ENCODE data around the gene RASSF7. TPM values are rescaled to one million over a fixed set of nuclear protein-coding genes. Genes with fewer than 3 reads are reported as not detected.
A peak's percentile ranks its signal among the peaks of the same experiment; 100 is the strongest.

RASSF7 gene
- polyA plus RNA-seq, 2 of the 4 experiments (the other 2 are of a cell fraction): 18.4 to 30.7 TPM

- WGBS (ENCODE audit: missing lambda C conversion rate): no CpG with 5 or more reads among the region's 19 CpGs
- DNase-seq (ENCODE audit: low read depth in 1 of 2, low spot score in 1 of 2): peak in 1 of 2 experiments; percentile 50
- no peak overlapping the region for H3K4me3 ChIP-seq
- ATAC-seq: peak; percentile 31 to 56; a peak in 4 of 6 replicates
- no peak overlapping the region for H3K4me2 ChIP-seq
- ChIA-PET CTCF (interaction anchor here (1.0 to 1.7 kb wide), 4 partner anchors 20 to 121 kb away, joined by 3 to 5 read pairs (median 4); no protein-coding TSS in a partner anchor), POLR2A (interaction anchor here (1.4 kb wide), 1 partner anchor 30 kb away, joined by 3 read pairs; the partner anchor contains the start of gene PHRF1)
- TF ChIP-seq MAX (IDR thresholded peaks at IDR 0.05): no peak
- no peak for TF ChIP-seq KDM1A (IDR thresholded peaks at IDR 0.05; ENCODE audit: low read depth)
- no peak for TF ChIP-seq SMC3 (IDR thresholded peaks at IDR 0.05)
- no peak for TF ChIP-seq NFE2L2 (conservative IDR thresholded peaks at IDR 0.05; ENCODE audit: low read length)
- no peak for TF ChIP-seq HEYL (CRISPR knock-in tag; IDR thresholded peaks at IDR 0.05)
- no peak for TF ChIP-seq TP53 (CRISPR knock-in tag; IDR thresholded peaks at IDR 0.05)
- no peak for TF ChIP-seq FOSL2 (IDR thresholded peaks at IDR 0.05)
- no peak for TF ChIP-seq FOSL2 (CRISPR knock-in tag; IDR thresholded peaks at IDR 0.05)
- TF ChIP-seq NR3C1 (IDR thresholded peaks at IDR 0.05): no peak
- TF ChIP-seq RAD21 (conservative IDR thresholded peaks at IDR 0.05 in 1 of 2, IDR thresholded peaks at IDR 0.05 in 1 of 2): no peak
- peak overlapping the region in 1 of 2 experiments; percentile 69; a peak in 3 of 6 replicates for H3K27ac ChIP-seq
- FAIRE-seq: no peak
- H3K9me3 ChIP-seq: no peaks in the 10 kb centered on the region
- peaks cover 13% of the 10 kb centered on the region for H3K4me1 ChIP-seq
Observed at GRCh38 chr11:606245-606644, 45.5 kb downstream of the RASSF7 start.

GRCh38 chr11:607020-607780, 46.4 kb downstream of the RASSF7 start:
- Histone ChIP-seq H3K4me1 (peaks cover 13% of the 10 kb centered on the region), H3K27ac (no peak overlapping the region), H3K4me2 (no peak overlapping the region), H3K9me3 (no peaks in the 10 kb centered on the region), H3K4me3 (no peak overlapping the region)
- CTCF ChIA-PET: interaction anchor here (1.0 to 1.7 kb wide), 4 partner anchors 19 to 120 kb away, joined by 3 to 5 read pairs (median 3); no protein-coding TSS in a partner anchor
- 90% methylated on average over 35 of the region's 35 CpGs for WGBS (ENCODE audit: missing lambda C conversion rate)
- FAIRE-seq (no peak), DNase-seq (ENCODE audit: low read depth in 1 of 2, low spot score in 1 of 2) (no peak), ATAC-seq (no peak)
- POLR2A ChIA-PET: interaction anchor here (1.4 kb wide), 1 partner anchor 31 kb away, joined by 3 read pairs; the partner anchor contains the start of gene PHRF1
- no peak for TF ChIP-seq E2F6 (IDR thresholded peaks at IDR 0.05; ENCODE audit: borderline replicate concordance, low read depth)
- TF ChIP-seq MAX (IDR thresholded peaks at IDR 0.05): no peak
- TF ChIP-seq MAZ (IDR thresholded peaks at IDR 0.05; ENCODE audit: borderline replicate concordance, low read depth, low read length): no peak
- TF ChIP-seq FOXS1 (CRISPR knock-in tag; IDR thresholded peaks at IDR 0.05): no peak
- TF ChIP-seq ZNF302 (CRISPR knock-in tag; IDR thresholded peaks at IDR 0.05): no peak
- no peak for TF ChIP-seq HES2 (IDR thresholded peaks at IDR 0.05)
- no peak for TF ChIP-seq JUN (IDR thresholded peaks at IDR 0.05)
- no peak for TF ChIP-seq HOXB13 (CRISPR knock-in tag; IDR thresholded peaks at IDR 0.05; ENCODE audit: low read depth)
- no peak for TF ChIP-seq MYC (IDR thresholded peaks at IDR 0.05; ENCODE audit: borderline replicate concordance, low read length)
- no peak for TF ChIP-seq ESRRA (IDR thresholded peaks at IDR 0.05; ENCODE audit: borderline replicate concordance, low read length)
- TF ChIP-seq KDM5A (IDR thresholded peaks at IDR 0.05): no peak
- no peak for TF ChIP-seq FOSB (CRISPR knock-in tag; IDR thresholded peaks at IDR 0.05)
- TF ChIP-seq EP300 (IDR thresholded peaks at IDR 0.05): no peak
